ENCODE results near the gene LENEP. TPM values are rescaled to one million over a fixed set of nuclear protein-coding genes. Genes with fewer than 3 reads are reported as not detected.
A peak's percentile ranks its signal among the peaks of the same experiment; 100 is the strongest.

The LENEP gene
- total RNA-seq, 1 donor from 2014 or later, result 0.87 TPM

GRCh38 chr1:155001425-155001674 is 8.0 kb downstream of the LENEP start:
- DNase-seq (ENCODE audit: low spot score in 2 of 2, unreplicated experiment in 2 of 2), result no peak
- Mint-ChIP-seq H3K36me3 (no peaks in the 10 kb centered on the region), H3K27ac (peak overlapping the region; percentile 90), H3K4me1 (peaks cover 27% of the 10 kb centered on the region), H3K27me3 (ENCODE audit: low read depth) (no peaks in the 10 kb centered on the region), H3K9me3 (no peaks in the 10 kb centered on the region), H3K4me3 (peak overlapping the region; percentile 90)
- TF ChIP-seq CTCF (IDR thresholded peaks at IDR 0.05; ENCODE audit: unreplicated experiment), result no peak

- peak overlapping the region; percentile 90 for H3K4me3 Mint-ChIP-seq
- H3K4me1 Mint-ChIP-seq, result peaks cover 27% of the 10 kb centered on the region
- H3K27me3 Mint-ChIP-seq (ENCODE audit: low read depth), result no peaks in the 10 kb centered on the region
- no peak for TF ChIP-seq CTCF (IDR thresholded peaks at IDR 0.05; ENCODE audit: unreplicated experiment)
- peak; percentile 98 to 99 for DNase-seq (ENCODE audit: low spot score in 2 of 2, unreplicated experiment in 2 of 2)
- no peaks in the 10 kb centered on the region for H3K36me3 Mint-ChIP-seq
- H3K9me3 Mint-ChIP-seq, result no peaks in the 10 kb centered on the region
- H3K27ac Mint-ChIP-seq, result peak overlapping the region; percentile 92
Observed at GRCh38 chr1:155001675-155002463, 8.5 kb downstream of the LENEP start.

GRCh38 chr1:155002464-155003226 is 9.3 kb downstream of the LENEP start, which contains the start of gene ZBTB7B:
Gene ZBTB7B (plus strand): TSS chr1:155002802. CDS start chr1:155014661, 11,859 bp downstream.
- Mint-ChIP-seq H3K4me1 (peaks cover 27% of the 10 kb centered on the region), H3K36me3 (no peaks in the 10 kb centered on the region), H3K9me3 (no peaks in the 10 kb centered on the region), H3K27ac (peak within 1 kb of the TSS; percentile 92), H3K4me3 (peak within 1 kb of the TSS; percentile 96), H3K27me3 (ENCODE audit: low read depth) (no peaks in the 10 kb centered on the region)
- DNase-seq (ENCODE audit: low spot score in 2 of 2, unreplicated experiment in 2 of 2), result no peak
- TF ChIP-seq CTCF (IDR thresholded peaks at IDR 0.05; ENCODE audit: unreplicated experiment), result no peak

GRCh38 chr1:155003227-155003765 is 9.9 kb downstream of the LENEP start:
- peaks cover 25% of the 10 kb centered on the region for H3K4me1 Mint-ChIP-seq
- peak overlapping the region; percentile 92 for H3K27ac Mint-ChIP-seq
- no peaks in the 10 kb centered on the region for H3K9me3 Mint-ChIP-seq
- peak overlapping the region; percentile 96 for H3K4me3 Mint-ChIP-seq
- TF ChIP-seq CTCF (IDR thresholded peaks at IDR 0.05; ENCODE audit: unreplicated experiment), result no peak
- no peaks in the 10 kb centered on the region for H3K36me3 Mint-ChIP-seq
- DNase-seq (ENCODE audit: low spot score in 2 of 2, unreplicated experiment in 2 of 2), result peak in 1 of 2 experiments; percentile 57
- H3K27me3 Mint-ChIP-seq (ENCODE audit: low read depth), result no peaks in the 10 kb centered on the region

- no peak for DNase-seq (ENCODE audit: low spot score in 2 of 2, unreplicated experiment in 2 of 2)
- H3K36me3 Mint-ChIP-seq, result no peaks in the 10 kb centered on the region
Observed at GRCh38 chr1:155003766-155004351, 10.5 kb downstream of the LENEP start.

More at GRCh38 chr1:155003766-155004351, 10.5 kb downstream of the LENEP start:
- H3K4me1 Mint-ChIP-seq, result peaks cover 24% of the 10 kb centered on the region
- TF ChIP-seq CTCF (IDR thresholded peaks at IDR 0.05; ENCODE audit: unreplicated experiment), result no peak
- H3K9me3 Mint-ChIP-seq, result no peaks in the 10 kb centered on the region
- H3K27ac Mint-ChIP-seq, result peak overlapping the region; percentile 92
- H3K4me3 Mint-ChIP-seq, result peak overlapping the region; percentile 96
- no peaks in the 10 kb centered on the region for H3K27me3 Mint-ChIP-seq (ENCODE audit: low read depth)

Data from mesothelial cell of epicardium (in vitro differentiated cells).